HFFc6 (cell line): ENCODE data around the gene IFRD1. TPM values are rescaled to one million over a fixed set of nuclear protein-coding genes. Genes with fewer than 3 reads are reported as not detected.

ENCODE experiments used
- DNase-seq: peaks from one replicate; pipeline ENCODE4 v3.0.0-alpha.2; 2018
- H3K27ac Mint-ChIP-seq: 2 replicates; pipeline ENCODE4 v1.8.0; 2020; ENCODE audit warnings: mild to moderate bottlenecking, mixed read lengths
- H3K27me3 Mint-ChIP-seq: 2 replicates; pipeline ENCODE4 v1.8.0; 2021; ENCODE audit warnings: mild to moderate bottlenecking, moderate library complexity, mixed read lengths; ENCODE audit not compliant: insufficient read depth
- H3K36me3 Mint-ChIP-seq: 2 replicates; pipeline ENCODE4 v1.8.0; 2021; ENCODE audit warnings: low read depth, mixed read lengths
- H3K4me1 Mint-ChIP-seq: 2 replicates; pipeline ENCODE4 v1.8.0; 2020; ENCODE audit warnings: low read depth, mixed read lengths
- H3K4me3 Mint-ChIP-seq: 2 replicates; pipeline ENCODE4 v1.8.0; 2020; ENCODE audit warnings: mild to moderate bottlenecking, moderate library complexity, mixed read lengths
- H3K9me3 Mint-ChIP-seq: 2 replicates; pipeline ENCODE4 v1.8.0; 2020; ENCODE audit warnings: mild to moderate bottlenecking, mixed read lengths
- CTCF ChIP-seq: fragments of 200-600 bp; sonication (generic); IDR thresholded peaks from 2 replicates; pipeline ENCODE4 v1.5.0; 2021; ENCODE audit warnings: antibody characterized with exemption, mild to moderate bottlenecking
- total RNA-seq, 6 experiments: library from RNA; stranded (reverse); fragmentation: NEBNext Ultra II Directional; extraction: Animal tissue kit (Norgen Biotek cat#: 25700); gene quantifications; 2 replicates in 1 of 6; 3 replicates in 5 of 6; pipeline ENCODE4 v1.2.3, GENCODE V29; 2021

The IFRD1 gene
- total RNA-seq, 6 experiments from 2014 or later: 25.4 to 30.0 (median 27.5) TPM

GRCh38 chr7:112411186-112411795 is 39.0 kb upstream of the IFRD1 start:
- H3K36me3 Mint-ChIP-seq: no peaks in the 10 kb centered on the region
- H3K4me3 Mint-ChIP-seq: no peak overlapping the region
- DNase-seq: peak; percentile 20
- no peak overlapping the region for H3K27ac Mint-ChIP-seq
- H3K9me3 Mint-ChIP-seq: no peaks in the 10 kb centered on the region
- H3K27me3 Mint-ChIP-seq: peaks cover 9% of the 10 kb centered on the region
- peak; percentile 74 for TF ChIP-seq CTCF
- peaks cover 15% of the 10 kb centered on the region for H3K4me1 Mint-ChIP-seq

- H3K27me3 Mint-ChIP-seq: peaks cover 4% of the 10 kb centered on the region
- H3K36me3 Mint-ChIP-seq: peaks cover 5% of the 10 kb centered on the region; the same call in 1 of the 2 replicates
- peaks cover 18% of the 10 kb centered on the region for H3K4me1 Mint-ChIP-seq
- no peak overlapping the region for H3K27ac Mint-ChIP-seq
- H3K9me3 Mint-ChIP-seq: peaks cover 4% of the 10 kb centered on the region; the same call in 1 of the 2 replicates
- peak; percentile 83 for TF ChIP-seq CTCF
- peak; percentile 48 for DNase-seq
- H3K4me3 Mint-ChIP-seq: no peak overlapping the region
These were observed 35.3 kb upstream of the IFRD1 start for GRCh38 chr7:112414855-112415490.

- Mint-ChIP-seq H3K4me3 (no peak overlapping the region), H3K9me3 (peaks cover 4% of the 10 kb centered on the region; the same call in 1 of the 2 replicates), H3K36me3 (peaks cover 5% of the 10 kb centered on the region; the same call in 1 of the 2 replicates), H3K4me1 (peaks cover 28% of the 10 kb centered on the region), H3K27me3 (peaks cover 4% of the 10 kb centered on the region), H3K27ac (no peak overlapping the region)
- TF ChIP-seq CTCF: no peak
- peak; percentile 18 for DNase-seq
These were observed 34.1 kb upstream of the IFRD1 start for GRCh38 chr7:112416127-112416526.

DNA sequence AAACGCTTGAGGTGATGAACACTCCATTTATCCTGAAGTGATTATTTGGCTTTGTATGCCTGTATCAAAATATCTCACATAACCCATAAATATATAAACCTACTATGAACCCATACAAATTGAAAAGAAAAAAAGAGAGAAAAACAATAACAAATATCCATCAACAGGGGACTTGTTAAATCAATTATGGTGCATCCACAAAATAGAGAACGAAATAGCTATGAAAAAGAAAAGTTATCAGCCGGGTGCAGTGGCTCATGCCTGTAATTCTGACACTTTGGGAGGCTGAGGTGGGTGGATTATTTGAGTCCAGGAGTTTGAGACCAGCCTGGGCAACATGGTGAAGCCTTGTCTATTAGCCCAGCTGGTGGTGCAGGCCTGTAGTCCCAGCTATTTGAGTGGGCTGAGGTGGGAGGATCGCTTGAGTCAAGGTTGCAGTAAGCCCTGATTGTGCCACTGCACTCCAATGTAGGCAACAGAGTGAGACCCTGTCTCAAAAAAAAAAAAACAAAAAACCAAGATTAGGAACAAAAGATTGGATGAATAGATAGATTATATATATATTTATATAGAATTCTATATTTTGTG is 30.6 kb upstream of the IFRD1 start:
- DNase-seq: no peak
- no peak for TF ChIP-seq CTCF
- Mint-ChIP-seq H3K27me3 (no peaks in the 10 kb centered on the region), H3K27ac (no peak overlapping the region), H3K4me1 (peaks cover 58% of the 10 kb centered on the region), H3K9me3 (peaks cover 4% of the 10 kb centered on the region; the same call in 1 of the 2 replicates), H3K4me3 (no peak overlapping the region), H3K36me3 (peaks cover 5% of the 10 kb centered on the region; the same call in 1 of the 2 replicates)

GRCh38 chr7:112420236-112420861 is 29.9 kb upstream of the IFRD1 start:
- peaks cover 5% of the 10 kb centered on the region; the same call in 1 of the 2 replicates for H3K36me3 Mint-ChIP-seq
- H3K4me3 Mint-ChIP-seq: peak overlapping the region; percentile 61
- H3K9me3 Mint-ChIP-seq: peaks cover 4% of the 10 kb centered on the region; the same call in 1 of the 2 replicates
- peak overlapping the region; percentile 14; the same call in 1 of the 2 replicates for H3K27ac Mint-ChIP-seq
- TF ChIP-seq CTCF: no peak
- no peaks in the 10 kb centered on the region for H3K27me3 Mint-ChIP-seq
- DNase-seq: no peak
- H3K4me1 Mint-ChIP-seq: peaks cover 55% of the 10 kb centered on the region
